Vagina (tissue), 2 donors: Measurements from ENCODE around the gene SPATA6L. TPM values are rescaled to one million over a fixed set of nuclear protein-coding genes. Genes with fewer than 3 reads are reported as not detected.
"Not testable (repeated sequence)": the region's sequence is repeated elsewhere in the genome, so short reads cannot be mapped to it uniquely, and the experiment has no call there.

ENCODE experiments used
- DNase-seq, 2 donors: peaks; one replicate each; pipeline ENCODE4 v3.0.0-alpha.2; 2017; ENCODE audit errors: extremely low spot score in 2 of 2
- H3K27ac ChIP-seq: fragments of 200-600 bp; sonication (generic); one replicate; pipeline ENCODE4 v1.5.1; 2019
- H3K27me3 ChIP-seq: fragments of 200-600 bp; sonication (generic); one replicate; pipeline ENCODE4 v1.5.1; 2019
- H3K36me3 ChIP-seq, 2 donors: fragments of 200-600 bp; sonication (generic); one replicate each; pipeline ENCODE4 v1.5.1; 2017 to 2019
- H3K4me1 ChIP-seq: fragments of 200-600 bp; sonication (generic); one replicate; pipeline ENCODE4 v1.5.1; 2019
- H3K4me3 ChIP-seq, 2 donors: fragments of 200-600 bp; sonication (generic); 1 replicate in 1 of 2; 2 replicates in 1 of 2; pipeline ENCODE4 v1.5.1; 2016 to 2019
- H3K9me3 ChIP-seq: fragments of 200-600 bp; sonication (generic); one replicate; pipeline ENCODE4 v1.5.1; 2019
- POLR2A ChIP-seq, 2 donors: fragments of 450-650 bp; IDR thresholded peaks; one replicate each; pipeline ENCODE4 v1.6.1; 2017; ENCODE audit warnings: antibody characterized with exemption in 2 of 2, mild to moderate bottlenecking in 2 of 2, moderate library complexity in 2 of 2
- POLR2AphosphoS5 ChIP-seq, 2 donors: sonication (generic); formaldehyde crosslinking; IDR thresholded peaks; one replicate each; pipeline ENCODE4 v1.9.0; 2017; ENCODE audit warnings: antibody characterized with exemption in 2 of 2, mild to moderate bottlenecking in 2 of 2, low read depth in 1 of 2; ENCODE audit not compliant: insufficient read depth in 1 of 2
- intact Hi-C: fragments of 100-400 bp; cut with DNase I; formaldehyde crosslinking; loops from one replicate; pipeline ENCODE4 v1.15.1; 2023
- total RNA-seq: library from RNA; depleted of rRNA; stranded (reverse); fragments of >200 nt; gene quantifications from one replicate; pipeline ENCODE4 v1.2.3, GENCODE V29; 2016
- TF ChIP-seq, protein P1 (sequence below), 3 experiments: fragments of 450-650 bp in 2 of 3; fragments of 200-600 bp in 1 of 3; sonication (generic) in 1 of 3; IDR thresholded peaks; one replicate each; pipeline ENCODE4 v1.5.1; 2017 to 2019; ENCODE audit warnings: antibody characterized with exemption in 3 of 3, mild to moderate bottlenecking in 2 of 3, moderate library complexity in 2 of 3

The SPATA6L gene
- total RNA-seq, 1 donor from 2014 or later = 3.9 TPM

DNA sequence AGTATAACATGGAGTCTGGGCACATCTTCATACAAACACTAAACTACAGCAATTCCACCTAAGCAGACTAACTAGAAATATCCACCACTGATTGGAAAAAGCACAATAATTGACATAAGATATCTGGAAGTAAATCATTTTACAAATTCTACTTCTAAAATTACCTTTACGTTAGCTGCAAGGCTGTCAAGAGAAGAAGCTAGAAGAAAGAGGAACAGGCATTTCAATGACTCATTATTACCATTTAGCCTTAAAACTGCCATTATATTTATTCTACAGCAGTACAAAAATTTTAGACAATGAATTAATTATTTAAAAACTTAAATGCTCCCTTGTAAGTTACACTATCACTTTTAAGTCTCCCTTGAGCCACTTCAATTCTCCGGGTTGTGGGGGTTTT, 47.6 kb downstream of the SPATA6L start:
- H3K4me1 ChIP-seq = peaks cover 5% of the 10 kb centered on the region
- no peaks in the 10 kb centered on the region for H3K27me3 ChIP-seq
- no peaks in the 10 kb centered on the region for H3K9me3 ChIP-seq
- no peak for TF ChIP-seq POLR2A (IDR thresholded peaks at IDR 0.05)
- TF ChIP-seq, protein P1, sequence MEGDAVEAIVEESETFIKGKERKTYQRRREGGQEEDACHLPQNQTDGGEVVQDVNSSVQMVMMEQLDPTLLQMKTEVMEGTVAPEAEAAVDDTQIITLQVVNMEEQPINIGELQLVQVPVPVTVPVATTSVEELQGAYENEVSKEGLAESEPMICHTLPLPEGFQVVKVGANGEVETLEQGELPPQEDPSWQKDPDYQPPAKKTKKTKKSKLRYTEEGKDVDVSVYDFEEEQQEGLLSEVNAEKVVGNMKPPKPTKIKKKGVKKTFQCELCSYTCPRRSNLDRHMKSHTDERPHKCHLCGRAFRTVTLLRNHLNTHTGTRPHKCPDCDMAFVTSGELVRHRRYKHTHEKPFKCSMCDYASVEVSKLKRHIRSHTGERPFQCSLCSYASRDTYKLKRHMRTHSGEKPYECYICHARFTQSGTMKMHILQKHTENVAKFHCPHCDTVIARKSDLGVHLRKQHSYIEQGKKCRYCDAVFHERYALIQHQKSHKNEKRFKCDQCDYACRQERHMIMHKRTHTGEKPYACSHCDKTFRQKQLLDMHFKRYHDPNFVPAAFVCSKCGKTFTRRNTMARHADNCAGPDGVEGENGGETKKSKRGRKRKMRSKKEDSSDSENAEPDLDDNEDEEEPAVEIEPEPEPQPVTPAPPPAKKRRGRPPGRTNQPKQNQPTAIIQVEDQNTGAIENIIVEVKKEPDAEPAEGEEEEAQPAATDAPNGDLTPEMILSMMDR (IDR thresholded peaks at IDR 0.05) = no peak
- TF ChIP-seq POLR2AphosphoS5 (IDR thresholded peaks at IDR 0.05; ENCODE audit: insufficient read depth in 1 of 2, low read depth in 1 of 2) = no peak
- H3K4me3 ChIP-seq = no peak overlapping the region
- H3K27ac ChIP-seq = no peak overlapping the region
- intact Hi-C loops = no loop called here
- no peak for DNase-seq
- H3K36me3 ChIP-seq = no peaks in the 10 kb centered on the region

DNA sequence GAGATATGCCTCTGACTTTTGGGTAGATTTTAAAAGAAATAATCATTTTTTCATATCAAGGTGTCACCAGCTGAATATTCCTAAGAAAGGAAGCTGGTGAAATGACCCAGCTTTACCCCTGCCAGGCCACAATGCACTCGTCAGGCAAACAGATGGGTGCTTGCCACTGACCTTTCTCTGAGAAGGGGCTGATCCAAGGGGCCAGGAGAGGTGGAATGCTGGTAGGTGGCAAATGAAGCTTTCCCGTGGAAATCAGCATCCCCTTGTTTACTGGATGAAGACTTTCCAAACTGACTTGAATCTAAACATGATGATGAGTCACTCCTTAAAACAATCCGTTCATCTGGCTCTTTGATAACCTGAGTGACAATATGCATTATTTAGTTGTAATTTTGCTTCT, 48.5 kb downstream of the SPATA6L start:
- Histone ChIP-seq H3K4me1 (peaks cover 5% of the 10 kb centered on the region), H3K27me3 (no peaks in the 10 kb centered on the region), H3K9me3 (no peaks in the 10 kb centered on the region), H3K27ac (no peak overlapping the region), H3K4me3 (no peak overlapping the region), H3K36me3 (no peaks in the 10 kb centered on the region)
- TF ChIP-seq POLR2A (IDR thresholded peaks at IDR 0.05) (no peak), POLR2AphosphoS5 (IDR thresholded peaks at IDR 0.05; ENCODE audit: insufficient read depth in 1 of 2, low read depth in 1 of 2) (no peak)
- TF ChIP-seq, protein P1 (IDR thresholded peaks at IDR 0.05) = no peak
- intact Hi-C loops = no loop called here
- DNase-seq = no peak

DNA sequence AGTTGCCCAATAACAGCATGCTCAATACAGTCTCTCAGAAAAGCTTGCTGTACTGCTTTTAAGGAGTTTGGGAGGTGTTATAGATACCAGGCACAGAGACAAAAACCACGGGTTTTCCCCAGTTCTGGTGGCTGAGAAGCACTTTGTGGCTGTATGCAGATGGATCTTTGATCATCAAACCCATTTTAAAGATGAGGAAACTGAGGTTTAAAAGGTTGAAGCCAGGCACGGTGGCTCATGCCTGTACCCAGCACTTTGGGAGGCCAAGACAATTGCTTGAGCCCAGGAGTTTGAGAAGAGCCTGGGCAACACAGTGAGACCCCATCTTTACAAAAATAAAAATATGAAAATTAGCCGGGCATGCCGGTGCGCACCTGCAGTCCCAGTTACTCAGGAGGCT, 50.5 kb downstream of the SPATA6L start:
- no peak for DNase-seq
- intact Hi-C loops = no loop called here
- Histone ChIP-seq H3K4me3 (no peak overlapping the region), H3K4me1 (peaks cover 5% of the 10 kb centered on the region), H3K9me3 (no peaks in the 10 kb centered on the region), H3K36me3 (no peaks in the 10 kb centered on the region), H3K27me3 (no peaks in the 10 kb centered on the region), H3K27ac (no peak overlapping the region)
- TF ChIP-seq POLR2A (IDR thresholded peaks at IDR 0.05) (no peak), POLR2AphosphoS5 (IDR thresholded peaks at IDR 0.05; ENCODE audit: insufficient read depth in 1 of 2, low read depth in 1 of 2) (no peak)
- TF ChIP-seq, protein P1 (IDR thresholded peaks at IDR 0.05) = no peak

DNA sequence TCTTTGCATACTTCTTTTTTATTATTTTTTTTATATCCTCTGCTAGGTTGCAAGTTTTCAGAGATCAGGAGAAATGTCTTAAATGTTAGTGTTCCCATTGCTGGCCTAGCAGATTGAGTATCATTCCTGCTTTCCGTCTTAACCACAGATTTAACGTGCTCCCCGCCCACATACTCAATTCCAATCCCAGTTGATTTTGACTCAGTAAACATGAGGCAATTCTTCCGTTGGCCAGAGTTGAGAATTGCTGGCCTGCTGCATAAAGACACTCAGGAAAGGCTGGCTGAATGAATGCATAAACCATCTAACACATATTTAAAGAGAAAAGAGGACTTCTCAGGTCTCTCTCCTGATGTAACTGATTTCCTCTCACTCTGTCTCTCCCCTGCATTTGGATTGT, 51.0 kb downstream of the SPATA6L start:
- Histone ChIP-seq H3K4me1 (peaks cover 5% of the 10 kb centered on the region), H3K9me3 (no peaks in the 10 kb centered on the region), H3K36me3 (no peaks in the 10 kb centered on the region), H3K4me3 (no peak overlapping the region), H3K27ac (no peak overlapping the region), H3K27me3 (no peaks in the 10 kb centered on the region)
- TF ChIP-seq POLR2AphosphoS5 (IDR thresholded peaks at IDR 0.05; ENCODE audit: insufficient read depth in 1 of 2, low read depth in 1 of 2) = no peak
- no peak for DNase-seq
- intact Hi-C loops = no loop called here

DNA sequence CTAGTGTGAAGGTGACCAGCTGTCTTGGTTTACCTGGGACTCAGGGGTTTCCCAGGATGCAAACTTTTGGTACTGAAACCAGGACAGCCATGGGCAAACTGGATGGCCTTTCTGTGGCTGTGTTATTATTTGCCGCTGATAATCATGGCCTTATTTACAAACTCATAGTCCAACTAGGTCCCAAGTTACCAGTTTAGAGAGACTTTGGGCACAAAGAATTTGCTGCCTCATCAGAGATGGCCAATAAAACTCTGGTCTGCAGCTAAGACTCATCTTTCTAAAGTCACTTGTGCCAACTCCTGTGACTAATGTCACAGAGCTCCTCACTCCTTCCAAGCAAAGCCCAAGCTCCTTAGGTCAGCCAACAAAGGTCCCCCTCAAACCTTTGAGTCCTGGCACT, 51.7 kb downstream of the SPATA6L start:
- TF ChIP-seq, protein P1 (IDR thresholded peaks at IDR 0.05) = no peak
- no peak for TF ChIP-seq POLR2A (IDR thresholded peaks at IDR 0.05)
- TF ChIP-seq POLR2AphosphoS5 (IDR thresholded peaks at IDR 0.05; ENCODE audit: insufficient read depth in 1 of 2, low read depth in 1 of 2) = no peak
- Histone ChIP-seq H3K4me3 (no peak overlapping the region), H3K36me3 (no peaks in the 10 kb centered on the region), H3K4me1 (peaks cover 5% of the 10 kb centered on the region), H3K9me3 (no peaks in the 10 kb centered on the region), H3K27me3 (no peaks in the 10 kb centered on the region), H3K27ac (no peak overlapping the region)
- no peak for DNase-seq
- intact Hi-C loops = no loop called here

DNA sequence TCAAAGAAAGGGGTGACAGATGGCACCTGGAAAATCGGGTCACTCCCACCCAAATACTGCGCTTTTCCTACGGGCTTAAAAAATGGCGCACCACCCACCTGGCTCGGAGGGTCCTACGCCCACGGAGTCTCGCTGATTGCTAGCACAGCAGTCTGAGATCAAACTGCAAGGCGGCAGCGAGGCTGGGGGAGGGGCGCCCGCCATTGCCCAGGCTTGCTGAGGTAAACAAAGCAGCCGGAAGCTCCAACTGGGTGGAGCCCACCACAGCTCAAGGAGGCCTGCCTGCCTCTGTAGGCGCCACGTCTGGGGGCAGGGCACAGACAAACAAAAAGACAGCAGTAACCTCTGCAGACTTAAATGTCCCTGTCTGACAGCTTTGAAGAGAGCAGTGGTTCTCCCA, 60.2 kb downstream of the SPATA6L start:
- intact Hi-C loops, H3K9me3 ChIP-seq, H3K36me3 ChIP-seq, H3K4me1 ChIP-seq, DNase-seq, H3K27ac ChIP-seq, H3K27me3 ChIP-seq, H3K4me3 ChIP-seq: not testable (repeated sequence)
